HEK293 (cell line): Measurements from ENCODE around the gene WNT16.

Experiments
- REPIN1 ChIP-seq: fragments of 450-650 bp; formaldehyde crosslinking; IDR thresholded peaks from 2 replicates; pipeline ENCODE4 v1.5.1; 2017; ENCODE audit warnings: missing biosample characterization, missing genetic modification characterization, low read depth
- ZNF138 ChIP-seq: fragments of 450-650 bp; formaldehyde crosslinking; IDR thresholded peaks from 2 replicates; pipeline ENCODE4 v1.5.1; 2016; ENCODE audit warnings: missing biosample characterization, missing genetic modification characterization, borderline replicate concordance
- ZNF2 ChIP-seq: fragments of 450-650 bp; formaldehyde crosslinking; IDR thresholded peaks from 2 replicates; pipeline ENCODE4 v1.5.1; 2016; ENCODE audit warnings: missing biosample characterization, missing genetic modification characterization
- ZNF221 ChIP-seq: fragments of 450-650 bp; formaldehyde crosslinking; IDR thresholded peaks from 2 replicates; pipeline ENCODE4 v1.5.1; 2017; ENCODE audit warnings: missing biosample characterization, missing genetic modification characterization, borderline replicate concordance
- ZNF37A ChIP-seq: fragments of 450-650 bp; IDR thresholded peaks from 2 replicates; pipeline ENCODE4 v1.5.1; 2018; ENCODE audit warnings: missing biosample characterization, missing genetic modification characterization
- ZNF561 ChIP-seq: fragments of 450-650 bp; IDR thresholded peaks from 2 replicates; pipeline ENCODE4 v1.5.1; 2018; ENCODE audit warnings: missing biosample characterization, missing genetic modification characterization, borderline replicate concordance
- TF ChIP-seq, protein P1 (sequence below): fragments of 450-650 bp; formaldehyde crosslinking; IDR thresholded peaks from 2 replicates; pipeline ENCODE4 v1.5.1; 2016; ENCODE audit warnings: missing biosample characterization, missing genetic modification characterization
- TF ChIP-seq, protein P2 (sequence below): fragments of 450-650 bp; formaldehyde crosslinking; IDR thresholded peaks from 2 replicates; pipeline ENCODE4 v1.5.1; 2016; ENCODE audit warnings: missing biosample characterization, missing genetic modification characterization
- TF ChIP-seq, protein P3 (sequence below): fragments of 450-650 bp; formaldehyde crosslinking; IDR thresholded peaks from 2 replicates; pipeline ENCODE4 v1.5.1; 2016; ENCODE audit warnings: missing biosample characterization, missing genetic modification characterization, low read depth
- TF ChIP-seq, protein P4 (sequence below): fragments of 450-650 bp; formaldehyde crosslinking; IDR thresholded peaks from 2 replicates; pipeline ENCODE4 v1.5.1; 2016; ENCODE audit warnings: missing biosample characterization, missing genetic modification characterization

DNA sequence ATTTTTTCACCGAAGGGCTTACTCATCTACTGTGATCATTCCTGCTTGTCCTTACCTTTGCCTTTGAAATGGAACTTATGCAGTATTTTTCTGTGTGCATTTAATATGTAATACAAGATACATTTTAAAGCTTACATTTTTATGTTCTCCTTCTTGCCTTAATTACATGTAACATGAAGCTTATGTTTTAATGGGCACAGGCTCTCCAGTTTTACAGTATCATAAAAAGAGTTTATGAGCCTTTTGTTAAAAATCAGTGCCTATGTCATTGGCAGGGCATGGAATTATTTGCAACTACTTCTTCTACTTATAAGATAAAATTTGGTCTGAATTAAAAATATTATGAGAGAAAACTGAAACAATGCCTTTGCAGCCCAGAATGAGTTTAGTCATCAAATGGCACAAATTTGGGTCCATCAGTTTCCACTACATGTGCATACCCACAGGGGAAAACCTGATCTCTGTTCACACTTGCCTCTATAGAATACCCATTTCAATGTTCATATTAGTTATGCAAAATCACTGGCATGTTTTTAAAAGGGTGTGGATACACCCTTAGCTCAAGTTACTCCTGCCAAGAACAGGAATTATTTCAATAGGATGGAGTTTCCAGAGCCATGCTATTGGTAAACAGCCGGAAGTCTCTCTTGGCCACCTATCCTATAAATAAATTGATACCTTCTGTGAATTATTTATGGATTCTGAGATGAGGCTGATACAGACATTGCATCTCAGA is 27.9 kb upstream of the WNT16 start:
- TF ChIP-seq, protein P1, sequence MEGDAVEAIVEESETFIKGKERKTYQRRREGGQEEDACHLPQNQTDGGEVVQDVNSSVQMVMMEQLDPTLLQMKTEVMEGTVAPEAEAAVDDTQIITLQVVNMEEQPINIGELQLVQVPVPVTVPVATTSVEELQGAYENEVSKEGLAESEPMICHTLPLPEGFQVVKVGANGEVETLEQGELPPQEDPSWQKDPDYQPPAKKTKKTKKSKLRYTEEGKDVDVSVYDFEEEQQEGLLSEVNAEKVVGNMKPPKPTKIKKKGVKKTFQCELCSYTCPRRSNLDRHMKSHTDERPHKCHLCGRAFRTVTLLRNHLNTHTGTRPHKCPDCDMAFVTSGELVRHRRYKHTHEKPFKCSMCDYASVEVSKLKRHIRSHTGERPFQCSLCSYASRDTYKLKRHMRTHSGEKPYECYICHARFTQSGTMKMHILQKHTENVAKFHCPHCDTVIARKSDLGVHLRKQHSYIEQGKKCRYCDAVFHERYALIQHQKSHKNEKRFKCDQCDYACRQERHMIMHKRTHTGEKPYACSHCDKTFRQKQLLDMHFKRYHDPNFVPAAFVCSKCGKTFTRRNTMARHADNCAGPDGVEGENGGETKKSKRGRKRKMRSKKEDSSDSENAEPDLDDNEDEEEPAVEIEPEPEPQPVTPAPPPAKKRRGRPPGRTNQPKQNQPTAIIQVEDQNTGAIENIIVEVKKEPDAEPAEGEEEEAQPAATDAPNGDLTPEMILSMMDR (tag by site-specific recombination) = no peak
- no peak for TF ChIP-seq ZNF138 (tag by site-specific recombination)
- no peak for TF ChIP-seq ZNF2 (tag by site-specific recombination)
- TF ChIP-seq, protein P2, sequence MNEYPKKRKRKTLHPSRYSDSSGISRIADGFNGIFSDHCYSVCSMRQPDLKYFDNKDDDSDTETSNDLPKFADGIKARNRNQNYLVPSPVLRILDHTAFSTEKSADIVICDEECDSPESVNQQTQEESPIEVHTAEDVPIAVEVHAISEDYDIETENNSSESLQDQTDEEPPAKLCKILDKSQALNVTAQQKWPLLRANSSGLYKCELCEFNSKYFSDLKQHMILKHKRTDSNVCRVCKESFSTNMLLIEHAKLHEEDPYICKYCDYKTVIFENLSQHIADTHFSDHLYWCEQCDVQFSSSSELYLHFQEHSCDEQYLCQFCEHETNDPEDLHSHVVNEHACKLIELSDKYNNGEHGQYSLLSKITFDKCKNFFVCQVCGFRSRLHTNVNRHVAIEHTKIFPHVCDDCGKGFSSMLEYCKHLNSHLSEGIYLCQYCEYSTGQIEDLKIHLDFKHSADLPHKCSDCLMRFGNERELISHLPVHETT (tag by site-specific recombination) = no peak
- TF ChIP-seq ZNF221 (tag by site-specific recombination) = no peak
- no peak for TF ChIP-seq REPIN1 (tag by site-specific recombination)
- no peak for TF ChIP-seq ZNF561 (tag by site-specific recombination)
- TF ChIP-seq, protein P3, sequence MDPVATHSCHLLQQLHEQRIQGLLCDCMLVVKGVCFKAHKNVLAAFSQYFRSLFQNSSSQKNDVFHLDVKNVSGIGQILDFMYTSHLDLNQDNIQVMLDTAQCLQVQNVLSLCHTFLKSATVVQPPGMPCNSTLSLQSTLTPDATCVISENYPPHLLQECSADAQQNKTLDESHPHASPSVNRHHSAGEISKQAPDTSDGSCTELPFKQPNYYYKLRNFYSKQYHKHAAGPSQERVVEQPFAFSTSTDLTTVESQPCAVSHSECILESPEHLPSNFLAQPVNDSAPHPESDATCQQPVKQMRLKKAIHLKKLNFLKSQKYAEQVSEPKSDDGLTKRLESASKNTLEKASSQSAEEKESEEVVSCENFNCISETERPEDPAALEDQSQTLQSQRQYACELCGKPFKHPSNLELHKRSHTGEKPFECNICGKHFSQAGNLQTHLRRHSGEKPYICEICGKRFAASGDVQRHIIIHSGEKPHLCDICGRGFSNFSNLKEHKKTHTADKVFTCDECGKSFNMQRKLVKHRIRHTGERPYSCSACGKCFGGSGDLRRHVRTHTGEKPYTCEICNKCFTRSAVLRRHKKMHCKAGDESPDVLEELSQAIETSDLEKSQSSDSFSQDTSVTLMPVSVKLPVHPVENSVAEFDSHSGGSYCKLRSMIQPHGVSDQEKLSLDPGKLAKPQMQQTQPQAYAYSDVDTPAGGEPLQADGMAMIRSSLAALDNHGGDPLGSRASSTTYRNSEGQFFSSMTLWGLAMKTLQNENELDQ = no peak
- TF ChIP-seq ZNF37A (tag by site-specific recombination) = no peak
- TF ChIP-seq, protein P4, sequence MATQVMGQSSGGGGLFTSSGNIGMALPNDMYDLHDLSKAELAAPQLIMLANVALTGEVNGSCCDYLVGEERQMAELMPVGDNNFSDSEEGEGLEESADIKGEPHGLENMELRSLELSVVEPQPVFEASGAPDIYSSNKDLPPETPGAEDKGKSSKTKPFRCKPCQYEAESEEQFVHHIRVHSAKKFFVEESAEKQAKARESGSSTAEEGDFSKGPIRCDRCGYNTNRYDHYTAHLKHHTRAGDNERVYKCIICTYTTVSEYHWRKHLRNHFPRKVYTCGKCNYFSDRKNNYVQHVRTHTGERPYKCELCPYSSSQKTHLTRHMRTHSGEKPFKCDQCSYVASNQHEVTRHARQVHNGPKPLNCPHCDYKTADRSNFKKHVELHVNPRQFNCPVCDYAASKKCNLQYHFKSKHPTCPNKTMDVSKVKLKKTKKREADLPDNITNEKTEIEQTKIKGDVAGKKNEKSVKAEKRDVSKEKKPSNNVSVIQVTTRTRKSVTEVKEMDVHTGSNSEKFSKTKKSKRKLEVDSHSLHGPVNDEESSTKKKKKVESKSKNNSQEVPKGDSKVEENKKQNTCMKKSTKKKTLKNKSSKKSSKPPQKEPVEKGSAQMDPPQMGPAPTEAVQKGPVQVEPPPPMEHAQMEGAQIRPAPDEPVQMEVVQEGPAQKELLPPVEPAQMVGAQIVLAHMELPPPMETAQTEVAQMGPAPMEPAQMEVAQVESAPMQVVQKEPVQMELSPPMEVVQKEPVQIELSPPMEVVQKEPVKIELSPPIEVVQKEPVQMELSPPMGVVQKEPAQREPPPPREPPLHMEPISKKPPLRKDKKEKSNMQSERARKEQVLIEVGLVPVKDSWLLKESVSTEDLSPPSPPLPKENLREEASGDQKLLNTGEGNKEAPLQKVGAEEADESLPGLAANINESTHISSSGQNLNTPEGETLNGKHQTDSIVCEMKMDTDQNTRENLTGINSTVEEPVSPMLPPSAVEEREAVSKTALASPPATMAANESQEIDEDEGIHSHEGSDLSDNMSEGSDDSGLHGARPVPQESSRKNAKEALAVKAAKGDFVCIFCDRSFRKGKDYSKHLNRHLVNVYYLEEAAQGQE (tag by site-specific recombination) = no peak
